ENCODE data around the gene CFAP206.

DNA sequence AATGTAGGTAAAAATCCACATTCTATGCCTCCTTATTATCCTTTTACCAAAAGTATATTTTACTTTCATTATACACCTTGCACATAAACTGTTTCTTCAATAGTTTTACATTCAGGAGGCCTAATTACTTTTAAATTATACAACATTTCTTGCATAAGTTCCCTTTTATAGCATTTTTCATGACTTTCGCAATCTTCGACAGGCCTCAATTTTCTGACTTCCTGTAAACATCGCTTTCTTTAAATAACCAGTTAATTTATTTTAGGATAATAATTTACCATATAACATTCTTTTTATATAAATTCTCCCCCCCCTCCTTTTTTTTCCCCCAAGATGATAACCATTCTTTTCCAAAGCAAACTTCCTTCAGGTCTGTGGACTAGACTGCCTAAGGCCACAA lies 74.2 kb downstream of the CFAP206 start:
- TF ChIP-seq GATA2 (IDR thresholded peaks at IDR 0.05; ENCODE audit: low read depth, low read length) (no peak), GATA3 (IDR thresholded peaks at IDR 0.05; ENCODE audit: low read depth, low read length) (no peak)
